Activated CD4-positive, alpha-beta T cell treated with anti-CD3 and anti-CD28 coated beads for 4 hours (primary cell): ENCODE measurements around the gene LEMD1.

ENCODE experiments used
- DNase-seq, 2 donors: peaks; one replicate each; pipeline ENCODE4 v3.0.0-alpha.2; 2020

The LEMD1 gene

GRCh38 chr1:205421798-205422197, at the start of gene LEMD1:
TSS of gene LEMD1 (minus strand) at chr1:205422056. CDS start at chr1:205420536, 1,520 bp downstream.
- DNase-seq, result no peak

- DNase-seq, result no peak
These were observed 48.3 kb upstream of the LEMD1 start for GRCh38 chr1:205470131-205470530.

GRCh38 chr1:205466595-205467220, 44.9 kb upstream of the LEMD1 start:
- no peak for DNase-seq

GRCh38 chr1:205465392-205465791, 43.5 kb upstream of the LEMD1 start:
- no peak for DNase-seq

- DNase-seq, result no peak
These were observed 37.1 kb upstream of the LEMD1 start for GRCh38 chr1:205458777-205459566.

- no peak for DNase-seq
These were observed 35.3 kb upstream of the LEMD1 start for GRCh38 chr1:205456868-205457745.

- DNase-seq, result no peak
These were observed 34.6 kb upstream of the LEMD1 start for GRCh38 chr1:205456383-205456867.

- DNase-seq, result no peak
These were observed 33.9 kb upstream of the LEMD1 start, which contains the start of gene BLACAT1 for GRCh38 chr1:205455581-205456382. TSS of gene BLACAT1 (minus strand) at chr1:205456045.

GRCh38 chr1:205454903-205455335, 33.1 kb upstream of the LEMD1 start:
- DNase-seq, result no peak

- DNase-seq, result no peak
These were observed 31.6 kb upstream of the LEMD1 start for GRCh38 chr1:205453466-205453865.

- no peak for DNase-seq
These were observed 31.1 kb upstream of the LEMD1 start for GRCh38 chr1:205452933-205453332.

- DNase-seq, result no peak
These were observed 30.5 kb upstream of the LEMD1 start for GRCh38 chr1:205452364-205452763.

GRCh38 chr1:205451759-205452164, 29.9 kb upstream of the LEMD1 start:
- DNase-seq, result no peak

- no peak for DNase-seq
These were observed 29.3 kb upstream of the LEMD1 start for GRCh38 chr1:205451202-205451601.

- DNase-seq, result no peak
These were observed 28.6 kb upstream of the LEMD1 start for GRCh38 chr1:205450448-205450847.

GRCh38 chr1:205449750-205450443, 28.0 kb upstream of the LEMD1 start:
- DNase-seq, result peak in 1 of 2 donors; percentile 44

GRCh38 chr1:205449254-205449749, 27.4 kb upstream of the LEMD1 start:
- no peak for DNase-seq

- no peak for DNase-seq
These were observed 26.8 kb upstream of the LEMD1 start for GRCh38 chr1:205448540-205449253.

- DNase-seq, result no peak
These were observed 25.8 kb upstream of the LEMD1 start for GRCh38 chr1:205447457-205448341.

- no peak for DNase-seq
These were observed 25.0 kb upstream of the LEMD1 start for GRCh38 chr1:205446828-205447227.
